Fibroblast of peridontal ligament (primary cell): ENCODE measurements around the gene ENG.
"Not testable (repeated sequence)": the region's sequence is repeated elsewhere in the genome, so short reads cannot be mapped to it uniquely, and the experiment has no call there.

ENCODE experiments used
- DNase-seq: peaks from one replicate; pipeline ENCODE4 v3.0.0-alpha.2; 2010; ENCODE audit errors: extremely low read depth

ENG gene

GRCh38 chr9:127793093-127793708 lies 61.3 kb downstream of the ENG start:
- DNase-seq = no peak

GRCh38 chr9:127792417-127793031 lies 61.9 kb downstream of the ENG start:
- no peak for DNase-seq

GRCh38 chr9:127791085-127791484 lies 63.4 kb downstream of the ENG start:
- no peak for DNase-seq

- no peak for DNase-seq
These were observed 64.2 kb downstream of the ENG start for GRCh38 chr9:127790094-127790855.

GRCh38 chr9:127789179-127789578 lies 65.3 kb downstream of the ENG start:
- DNase-seq = no peak

- DNase-seq = no peak
These were observed 66.0 kb downstream of the ENG start for GRCh38 chr9:127788337-127789011.

- peak; percentile 42 for DNase-seq
These were observed 67.7 kb downstream of the ENG start for GRCh38 chr9:127786773-127787104.

GRCh38 chr9:127785933-127786772 lies 68.3 kb downstream of the ENG start, which contains the start of gene CDK9:
Gene CDK9 (plus strand): TSS chr9:127786034. CDS start chr9:127786149, 115 bp downstream.
- peak; percentile 76 for DNase-seq

- DNase-seq = peak; percentile 65
These were observed 69.2 kb downstream of the ENG start for GRCh38 chr9:127785023-127785932.

- no peak for DNase-seq
These were observed 71.1 kb downstream of the ENG start for GRCh38 chr9:127783111-127784008.

GRCh38 chr9:127781806-127782205 lies 72.7 kb downstream of the ENG start:
- no peak for DNase-seq

- DNase-seq = not testable (repeated sequence)
These were observed 73.5 kb downstream of the ENG start for GRCh38 chr9:127780909-127781308.

GRCh38 chr9:127780126-127780885 lies 74.2 kb downstream of the ENG start:
- no peak for DNase-seq

GRCh38 chr9:127779136-127779981 lies 75.1 kb downstream of the ENG start:
- DNase-seq = peak; percentile 29

- DNase-seq = no peak
These were observed 76.0 kb downstream of the ENG start, which contains the start of gene SH2D3C for GRCh38 chr9:127778280-127779135. Gene SH2D3C (minus strand): TSS chr9:127778666. CDS start chr9:127778627, 39 bp downstream.

- DNase-seq = no peak
These were observed 77.0 kb downstream of the ENG start for GRCh38 chr9:127777368-127777980.
